ENCODE data around the gene SPTSSA. TPM values are rescaled to one million over a fixed set of nuclear protein-coding genes. Genes with fewer than 3 reads are reported as not detected.
"Not testable (repeated sequence)": the region's sequence is repeated elsewhere in the genome, so short reads cannot be mapped to it uniquely, and the experiment has no call there.

The SPTSSA gene
- total RNA-seq, 1 donor from 2014 or later, result 10.4 TPM

DNA sequence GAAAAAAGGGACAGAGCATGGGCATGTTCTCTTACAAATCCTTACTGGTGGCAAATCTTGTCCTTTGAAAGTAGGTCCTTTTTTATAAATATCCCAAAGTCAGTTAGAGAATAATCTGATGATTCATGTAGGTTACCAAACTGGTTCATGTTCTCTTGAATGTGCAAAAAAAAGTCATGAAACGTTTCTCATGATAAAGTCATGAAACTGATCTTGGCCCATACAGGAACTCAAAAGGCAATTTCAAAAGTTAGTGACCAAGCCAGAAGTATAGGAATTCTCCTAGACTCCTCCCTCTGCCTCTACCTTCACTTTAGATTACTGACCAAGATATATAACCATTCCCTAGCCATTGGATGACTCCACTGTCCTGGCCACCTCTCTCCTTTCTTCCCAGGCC is 27.3 kb upstream of the SPTSSA start:
- Mint-ChIP-seq H3K27ac (no peak overlapping the region), H3K4me1 (no peaks in the 10 kb centered on the region), H3K4me3 (no peak overlapping the region), H3K36me3 (no peaks in the 10 kb centered on the region), H3K9me3 (no peaks in the 10 kb centered on the region), H3K27me3 (ENCODE audit: low read depth) (no peaks in the 10 kb centered on the region)
- no peak for DNase-seq (ENCODE audit: low spot score in 2 of 2, unreplicated experiment in 2 of 2)
- no peak for TF ChIP-seq CTCF (IDR thresholded peaks at IDR 0.05; ENCODE audit: unreplicated experiment)

DNA sequence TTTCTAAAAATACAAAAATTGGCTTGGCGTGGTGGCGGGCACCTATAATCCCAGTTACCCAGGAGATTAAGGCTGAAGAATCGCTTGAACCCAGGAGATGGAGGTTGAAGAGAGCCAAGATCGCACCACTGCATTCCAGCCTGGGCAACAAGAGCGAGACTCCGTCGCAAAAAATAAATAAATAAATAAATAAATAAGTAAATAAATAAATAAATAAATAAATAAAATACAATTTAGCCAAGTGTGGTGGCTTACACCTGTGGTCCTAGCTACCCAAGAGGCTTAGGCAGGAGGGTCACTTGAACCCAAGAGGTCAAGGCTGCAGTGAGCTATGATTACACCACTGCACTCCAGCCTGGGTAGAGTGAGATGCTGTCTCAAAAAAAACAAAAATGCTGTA is 26.5 kb upstream of the SPTSSA start:
- H3K4me1 Mint-ChIP-seq, result no peaks in the 10 kb centered on the region
- no peaks in the 10 kb centered on the region for H3K36me3 Mint-ChIP-seq
- no peak for TF ChIP-seq CTCF (IDR thresholded peaks at IDR 0.05; ENCODE audit: unreplicated experiment)
- H3K27me3 Mint-ChIP-seq (ENCODE audit: low read depth), result no peaks in the 10 kb centered on the region
- no peak overlapping the region for H3K4me3 Mint-ChIP-seq
- DNase-seq (ENCODE audit: low spot score in 2 of 2, unreplicated experiment in 2 of 2), result no peak
- H3K9me3 Mint-ChIP-seq, result no peaks in the 10 kb centered on the region
- H3K27ac Mint-ChIP-seq, result no peak overlapping the region

GRCh38 chr14:34484726-34485125 is 22.7 kb upstream of the SPTSSA start:
- no peak for DNase-seq (ENCODE audit: low spot score in 2 of 2, unreplicated experiment in 2 of 2)
- Mint-ChIP-seq H3K4me1 (no peaks in the 10 kb centered on the region), H3K9me3 (no peaks in the 10 kb centered on the region), H3K27me3 (ENCODE audit: low read depth) (no peaks in the 10 kb centered on the region), H3K4me3 (no peak overlapping the region), H3K36me3 (no peaks in the 10 kb centered on the region), H3K27ac (no peak overlapping the region)
- no peak for TF ChIP-seq CTCF (IDR thresholded peaks at IDR 0.05; ENCODE audit: unreplicated experiment)

GRCh38 chr14:34482463-34482862 is 20.4 kb upstream of the SPTSSA start:
- no peak for TF ChIP-seq CTCF (IDR thresholded peaks at IDR 0.05; ENCODE audit: unreplicated experiment)
- no peak for DNase-seq (ENCODE audit: low spot score in 2 of 2, unreplicated experiment in 2 of 2)
- Mint-ChIP-seq H3K9me3 (no peaks in the 10 kb centered on the region), H3K36me3 (no peaks in the 10 kb centered on the region), H3K27ac (no peak overlapping the region), H3K27me3 (ENCODE audit: low read depth) (no peaks in the 10 kb centered on the region), H3K4me1 (no peaks in the 10 kb centered on the region), H3K4me3 (no peak overlapping the region)

GRCh38 chr14:34479694-34480093 is 17.7 kb upstream of the SPTSSA start:
- H3K27ac Mint-ChIP-seq, result no peak overlapping the region
- no peak for TF ChIP-seq CTCF (IDR thresholded peaks at IDR 0.05; ENCODE audit: unreplicated experiment)
- no peaks in the 10 kb centered on the region for H3K27me3 Mint-ChIP-seq (ENCODE audit: low read depth)
- H3K9me3 Mint-ChIP-seq, result peaks cover 5% of the 10 kb centered on the region
- DNase-seq (ENCODE audit: low spot score in 2 of 2, unreplicated experiment in 2 of 2), result no peak
- no peaks in the 10 kb centered on the region for H3K4me1 Mint-ChIP-seq
- no peaks in the 10 kb centered on the region for H3K36me3 Mint-ChIP-seq
- H3K4me3 Mint-ChIP-seq, result no peak overlapping the region

- Mint-ChIP-seq H3K36me3 (no peaks in the 10 kb centered on the region), H3K4me1 (no peaks in the 10 kb centered on the region), H3K27me3 (ENCODE audit: low read depth) (no peaks in the 10 kb centered on the region), H3K9me3 (peaks cover 5% of the 10 kb centered on the region), H3K4me3 (no peak overlapping the region), H3K27ac (no peak overlapping the region)
- no peak for DNase-seq (ENCODE audit: low spot score in 2 of 2, unreplicated experiment in 2 of 2)
- no peak for TF ChIP-seq CTCF (IDR thresholded peaks at IDR 0.05; ENCODE audit: unreplicated experiment)
Observed at GRCh38 chr14:34478261-34478660, 16.2 kb upstream of the SPTSSA start.

GRCh38 chr14:34476036-34476435 is 14.0 kb upstream of the SPTSSA start:
- not testable (repeated sequence) for H3K27ac Mint-ChIP-seq

More at GRCh38 chr14:34476036-34476435, 14.0 kb upstream of the SPTSSA start:
- not testable (repeated sequence) for DNase-seq (ENCODE audit: low spot score in 2 of 2, unreplicated experiment in 2 of 2); H3K4me3 Mint-ChIP-seq; H3K9me3 Mint-ChIP-seq; H3K27me3 Mint-ChIP-seq (ENCODE audit: low read depth); H3K4me1 Mint-ChIP-seq; H3K36me3 Mint-ChIP-seq
